CD4-positive, alpha-beta T cell treated with Interleukin-17A for 4 hours (primary cell): ENCODE measurements around the gene MSANTD1.
A peak's percentile ranks its signal among the peaks of the same experiment; 100 is the strongest.

ENCODE experiments used
- DNase-seq: peaks from one replicate; pipeline ENCODE4 v3.0.0-alpha.2; 2020; ENCODE audit warnings: mixed read lengths

MSANTD1 gene

GRCh38 chr4:3304831-3305609 lies 56.1 kb downstream of the MSANTD1 start:
- no peak for DNase-seq

GRCh38 chr4:3305610-3306371 lies 56.8 kb downstream of the MSANTD1 start:
- peak; percentile 51 for DNase-seq
